Large intestine (tissue), 3 donors: ENCODE data around the gene KIRREL2. TPM values are rescaled to one million over a fixed set of nuclear protein-coding genes. Genes with fewer than 3 reads are reported as not detected.

Experiments
- DNase-seq, 2 donors: peaks; one replicate each; pipeline versions ENCODE4 v3.0.0 to v3.0.0-alpha.2; 2013
- H3K27ac ChIP-seq: one replicate; pipeline ENCODE4 v1.5.1; 2013; ENCODE audit warnings: low read length
- H3K27me3 ChIP-seq: 2 replicates; pipeline ENCODE4 v1.6.1; 2013; ENCODE audit warnings: low read length; ENCODE audit not compliant: control insufficient read depth, insufficient read depth
- H3K36me3 ChIP-seq: 2 replicates; pipeline ENCODE4 v1.6.1; 2013; ENCODE audit warnings: low read length; ENCODE audit not compliant: control insufficient read depth, insufficient read depth
- H3K4me1 ChIP-seq: one replicate; pipeline ENCODE4 v1.6.1; 2013; ENCODE audit warnings: low read length; ENCODE audit not compliant: control insufficient read depth, insufficient read depth
- H3K4me3 ChIP-seq: one replicate; pipeline ENCODE4 v1.5.1; 2013; ENCODE audit warnings: low read length
- H3K9me3 ChIP-seq: one replicate; pipeline ENCODE4 v1.6.1; 2013; ENCODE audit warnings: mild to moderate bottlenecking, low read depth, low read length, moderate library complexity; ENCODE audit not compliant: control insufficient read depth
- WGBS: methylation state at CpG from one replicate; pipeline ENCODE4 v1.1.5; 2013; ENCODE audit warnings: low lambda C conversion rate; ENCODE audit not compliant: insufficient coverage; 5-methylcytosine and 5-hydroxymethylcytosine counted together
- polyA plus RNA-seq: library from polyadenylated mRNA; unstranded; fragments of 120-200 nt; gene quantifications from one replicate; pipeline ENCODE4 v1.2.1, GENCODE V29; 2013

The KIRREL2 gene
- polyA plus RNA-seq, 1 donor = 1.8 TPM

DNA sequence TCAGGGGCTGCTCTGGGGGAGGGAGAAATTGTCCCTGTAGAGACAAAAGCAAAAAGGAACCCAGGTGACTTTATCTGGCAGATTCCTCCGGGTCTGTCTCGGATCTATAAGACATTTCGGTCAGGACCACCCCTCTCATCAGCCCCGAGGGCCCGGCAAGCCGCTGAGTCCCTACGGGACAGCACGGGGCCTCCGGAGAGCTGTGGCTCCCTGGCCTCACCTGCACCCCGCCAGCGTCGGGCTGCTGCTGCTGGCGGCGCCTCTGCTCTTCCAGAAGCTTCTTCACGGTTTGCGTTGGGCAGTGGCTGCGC, 41.7 kb downstream of the KIRREL2 start:
- whole genome bisulfite sequencing = no CpG with 5 or more reads among the region's 17 CpGs
- Histone ChIP-seq H3K27ac (peak overlapping the region; percentile 78), H3K36me3 (peaks cover 14% of the 10 kb centered on the region), H3K27me3 (peaks cover 15% of the 10 kb centered on the region), H3K9me3 (no peaks in the 10 kb centered on the region), H3K4me1 (peaks cover 14% of the 10 kb centered on the region), H3K4me3 (peak overlapping the region; percentile 85)
- no peak for DNase-seq

GRCh38 chr19:35899547-35900214, 43.0 kb downstream of the KIRREL2 start:
- Histone ChIP-seq H3K9me3 (no peaks in the 10 kb centered on the region), H3K36me3 (peaks cover 14% of the 10 kb centered on the region), H3K4me1 (peaks cover 18% of the 10 kb centered on the region), H3K4me3 (peak overlapping the region; percentile 85), H3K27me3 (peaks cover 26% of the 10 kb centered on the region), H3K27ac (peak overlapping the region; percentile 78)
- peak; percentile 81 to 89 for DNase-seq
- no CpG with 5 or more reads among the region's 43 CpGs for WGBS

DNA sequence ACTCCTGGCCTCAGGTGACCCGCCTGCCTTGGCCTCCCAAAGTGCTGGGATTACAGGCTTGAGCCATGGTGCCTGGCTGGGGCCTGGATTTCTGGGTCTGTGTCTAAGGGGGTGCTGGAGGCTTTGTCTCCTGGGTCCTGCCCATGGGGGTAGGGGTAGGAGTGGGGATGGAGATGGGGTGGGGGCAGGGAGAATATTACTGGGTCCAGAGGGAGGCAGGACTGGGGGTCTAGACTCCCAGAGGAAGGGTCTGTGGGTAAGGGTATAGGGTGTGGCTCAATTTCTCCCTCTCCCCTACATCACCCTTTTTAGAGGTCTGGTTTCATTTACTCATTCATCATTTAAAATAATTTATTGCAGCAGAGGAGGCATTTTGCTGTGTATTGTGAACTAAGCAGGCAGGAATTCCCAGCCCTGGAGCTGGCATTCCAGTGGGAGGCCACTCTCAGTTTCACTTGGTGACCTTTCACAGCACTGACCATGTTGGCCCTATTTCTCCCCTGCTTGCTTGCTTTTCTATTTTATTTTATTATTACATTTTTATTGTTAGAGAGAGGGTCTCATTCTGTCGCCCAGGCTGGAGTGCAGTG, 44.4 kb downstream of the KIRREL2 start:
- Histone ChIP-seq H3K36me3 (peaks cover 9% of the 10 kb centered on the region), H3K4me1 (peaks cover 18% of the 10 kb centered on the region), H3K9me3 (no peaks in the 10 kb centered on the region), H3K27me3 (peaks cover 27% of the 10 kb centered on the region), H3K4me3 (no peak overlapping the region), H3K27ac (no peak overlapping the region)
- DNase-seq = no peak
- WGBS = no CpG with 5 or more reads among the region's 2 CpGs

- no CpG with 5 or more reads among the region's 6 CpGs for WGBS
- peaks cover 18% of the 10 kb centered on the region for H3K4me1 ChIP-seq
These were observed 45.3 kb downstream of the KIRREL2 start, which contains the start of gene HCST for GRCh38 chr19:35901854-35902661. HCST (plus strand) TSS chr19:35902529; CDS start chr19:35902594, 65 bp downstream.

GRCh38 chr19:35902870-35903475, 46.3 kb downstream of the KIRREL2 start:
- no peak overlapping the region for H3K27ac ChIP-seq
- no peak for DNase-seq
- no peaks in the 10 kb centered on the region for H3K9me3 ChIP-seq
- no CpG with 5 or more reads among the region's 10 CpGs for WGBS
- H3K36me3 ChIP-seq = no peaks in the 10 kb centered on the region
- peaks cover 15% of the 10 kb centered on the region for H3K4me1 ChIP-seq
- H3K27me3 ChIP-seq = peaks cover 27% of the 10 kb centered on the region
- peak overlapping the region; percentile 4 for H3K4me3 ChIP-seq

More at GRCh38 chr19:35901854-35902661, 45.3 kb downstream of the KIRREL2 start, which contains the start of gene HCST:
- DNase-seq = no peak
- peaks cover under 1% of the 10 kb centered on the region for H3K36me3 ChIP-seq
- no peaks in the 10 kb centered on the region for H3K9me3 ChIP-seq
- peak within 1 kb of the TSS; percentile 4 for H3K4me3 ChIP-seq
- H3K27ac ChIP-seq = no peak within 1 kb of the TSS
- H3K27me3 ChIP-seq = peaks cover 27% of the 10 kb centered on the region

- no CpG with 5 or more reads among the region's 24 CpGs for WGBS
- peak; percentile 62 to 64 for DNase-seq
- Histone ChIP-seq H3K36me3 (no peaks in the 10 kb centered on the region), H3K9me3 (no peaks in the 10 kb centered on the region), H3K4me3 (peak overlapping the region; percentile 4), H3K4me1 (peaks cover 8% of the 10 kb centered on the region), H3K27ac (no peak overlapping the region), H3K27me3 (peaks cover 27% of the 10 kb centered on the region)
These were observed 47.0 kb downstream of the KIRREL2 start for GRCh38 chr19:35903550-35904179.

GRCh38 chr19:35904311-35905068, 47.8 kb downstream of the KIRREL2 start:
- H3K27me3 ChIP-seq = peaks cover 27% of the 10 kb centered on the region
- H3K4me3 ChIP-seq = no peak overlapping the region
- no peaks in the 10 kb centered on the region for H3K36me3 ChIP-seq
- no peak overlapping the region for H3K27ac ChIP-seq
- 55% methylated on average over 2 of the region's 10 CpGs for WGBS
- H3K9me3 ChIP-seq = no peaks in the 10 kb centered on the region
- DNase-seq = no peak
- H3K4me1 ChIP-seq = peaks cover 8% of the 10 kb centered on the region

DNA sequence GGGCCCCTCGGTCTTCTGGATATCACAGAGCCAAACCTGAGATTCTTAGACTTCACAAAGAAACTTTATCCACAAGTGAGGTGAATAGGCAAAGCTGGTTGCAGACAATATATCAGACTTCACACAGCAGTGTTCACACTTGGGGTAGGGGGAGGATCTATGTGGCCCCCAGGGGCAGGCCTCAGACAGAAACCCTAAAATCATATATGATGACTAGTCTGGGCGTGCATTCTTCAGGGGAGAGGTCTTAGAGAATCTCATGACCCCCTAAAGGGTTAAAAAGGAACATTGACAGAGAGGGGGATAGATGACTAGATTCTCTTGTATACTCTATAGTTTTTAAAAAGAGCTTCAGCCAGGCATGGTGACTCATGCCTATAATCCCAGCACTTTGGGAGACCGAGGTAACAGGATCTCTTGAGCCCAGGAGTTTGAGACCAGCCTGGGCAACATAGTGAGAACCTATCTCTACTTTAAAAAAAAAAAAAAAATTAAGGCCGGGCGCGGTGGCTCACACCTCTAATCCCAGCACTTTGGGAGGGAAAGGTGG, 48.5 kb downstream of the KIRREL2 start:
- Histone ChIP-seq H3K36me3 (no peaks in the 10 kb centered on the region), H3K27me3 (peaks cover 27% of the 10 kb centered on the region), H3K9me3 (no peaks in the 10 kb centered on the region), H3K27ac (no peak overlapping the region), H3K4me1 (peaks cover 8% of the 10 kb centered on the region), H3K4me3 (no peak overlapping the region)
- 100% methylated on average over 1 of the region's 6 CpGs for WGBS
- DNase-seq = no peak

- Histone ChIP-seq H3K36me3 (no peaks in the 10 kb centered on the region), H3K9me3 (no peaks in the 10 kb centered on the region), H3K27ac (no peak overlapping the region), H3K4me1 (peaks cover 8% of the 10 kb centered on the region), H3K4me3 (peak overlapping the region; percentile 30), H3K27me3 (peaks cover 21% of the 10 kb centered on the region)
- WGBS = 58% methylated on average over 2 of the region's 12 CpGs
- DNase-seq = no peak
These were observed 50.6 kb downstream of the KIRREL2 start for GRCh38 chr19:35907377-35907745.
